K562 (cell line): ENCODE measurements around the gene BCAS1. TPM values are rescaled to one million over a fixed set of nuclear protein-coding genes. Genes with fewer than 3 reads are reported as not detected.

ENCODE experiments used
- ESRRB ChIP-seq: fragments of 250-450 bp; sonication (Bioruptor Pico); IDR thresholded peaks from 2 replicates; pipeline ENCODE4 v1.5.0; 2020; ENCODE audit warnings: mild to moderate bottlenecking, moderate library complexity, borderline replicate concordance
- HNRNPLL ChIP-seq: fragments of 200-400 bp; formaldehyde crosslinking; IDR thresholded peaks from 2 replicates; pipeline ENCODE4 v1.6.1; 2017; ENCODE audit warnings: low read length, low read depth, mild to moderate bottlenecking; ENCODE audit not compliant: poor library complexity, severe bottlenecking
- KLF13 ChIP-seq: fragments of 450-650 bp; IDR thresholded peaks from 2 replicates; pipeline ENCODE4 v1.6.1; 2016; ENCODE audit warnings: missing genetic modification characterization, low read depth, mild to moderate bottlenecking, missing compliant biosample characterization, moderate library complexity, borderline replicate concordance
- MBD1 ChIP-seq: fragments of 250-450 bp; sonication (Bioruptor Pico); IDR thresholded peaks from 2 replicates; pipeline ENCODE4 v1.8.0; 2022; ENCODE audit warnings: inconsistent platforms
- NCOR1 ChIP-seq: fragments of 450-650 bp; IDR thresholded peaks from 2 replicates; pipeline ENCODE4 v1.6.1; 2016; ENCODE audit warnings: mild to moderate bottlenecking, moderate library complexity
- NR1H2 ChIP-seq: sonication (generic); formaldehyde crosslinking; IDR thresholded peaks from 2 replicates; pipeline ENCODE4 v1.4.0; 2020; ENCODE audit warnings: mild to moderate bottlenecking, missing genetic modification reagents
- NR2F6 ChIP-seq: fragments of 450-650 bp; formaldehyde crosslinking; IDR thresholded peaks from 2 replicates; pipeline ENCODE4 v1.4.0; 2020; ENCODE audit warnings: mild to moderate bottlenecking
- NRF1 ChIP-seq, 2 experiments: fragments of 450-650 bp; IDR thresholded peaks in 1 of 2; conservative IDR thresholded peaks in 1 of 2; 2 replicates each; pipeline ENCODE4 v1.6.1; 2014; ENCODE audit warnings: mild to moderate bottlenecking in 2 of 2
- POLR2A ChIP-seq: fragments of 450-650 bp; conservative IDR thresholded peaks from 2 replicates; pipeline ENCODE4 v1.6.1; 2016
- PRDM10 ChIP-seq: fragments of 450-650 bp; IDR thresholded peaks from 2 replicates; pipeline ENCODE4 v1.6.1; 2018; ENCODE audit not compliant: partially characterized antibody
- PRMT5 ChIP-seq: sonication (generic); formaldehyde crosslinking; IDR thresholded peaks from 2 replicates; pipeline ENCODE4 v1.5.0; 2020; ENCODE audit warnings: missing genetic modification reagents
- SNIP1 ChIP-seq: fragments of 450-650 bp; IDR thresholded peaks from 2 replicates; pipeline ENCODE4 v1.7.1; 2017; ENCODE audit warnings: low read depth, mild to moderate bottlenecking
- TRIM28 ChIP-seq: fragments of 450-650 bp; IDR thresholded peaks from 2 replicates; pipeline ENCODE4 v1.6.1; 2017
- VEZF1 ChIP-seq: fragments of 200-800 bp; sonication (Bioruptor generic); IDR thresholded peaks from 2 replicates; pipeline ENCODE4 v1.6.1; 2017; ENCODE audit warnings: missing genetic modification characterization, missing compliant biosample characterization
- ZBTB11 ChIP-seq, 3 experiments: fragments of 200-800 bp in 1 of 3; fragments of 250-450 bp in 1 of 3; fragments of 450-650 bp in 1 of 3; sonication (Bioruptor Pico) in 1 of 3; sonication (Bioruptor generic) in 1 of 3; formaldehyde crosslinking in 1 of 3; IDR thresholded peaks; 2 replicates each; pipeline versions ENCODE4 v1.6.1 to v1.8.0; 2016 to 2022; ENCODE audit warnings: mild to moderate bottlenecking in 2 of 3, missing genetic modification characterization in 2 of 3, missing compliant biosample characterization in 1 of 3, moderate library complexity in 1 of 3
- ZNF282 ChIP-seq: sonication (generic); formaldehyde crosslinking; IDR thresholded peaks from 2 replicates; pipeline ENCODE4 v1.8.1; 2023; ENCODE audit warnings: missing genetic modification reagents
- ZNF41 ChIP-seq: fragments of 250-450 bp; sonication (Bioruptor Pico); conservative IDR thresholded peaks from 2 replicates; pipeline ENCODE4 v1.4.0; 2020; ENCODE audit warnings: mild to moderate bottlenecking
- ZNF511 ChIP-seq: sonication (generic); formaldehyde crosslinking; IDR thresholded peaks from 2 replicates; pipeline ENCODE4 v1.8.0; 2022; ENCODE audit warnings: mild to moderate bottlenecking, missing genetic modification reagents
- ZNF764 ChIP-seq: fragments of 250-450 bp; sonication (Bioruptor Pico); IDR thresholded peaks from 2 replicates; pipeline ENCODE4 v1.4.0; 2020; ENCODE audit warnings: low read depth, mild to moderate bottlenecking, moderate library complexity
- polyA plus RNA-seq, 8 experiments: library from polyadenylated mRNA; depleted of rRNA in 4 of 8; stranded (reverse) in 5 of 8; unstranded in 3 of 8; fragments of >200 nt; fragmentation: Nextera tagmentation in 2 of 8; fragmentation: Illumina TruSeq in 1 of 8; extraction: Ambion mirVana in 2 of 8; extraction: Trizol in 1 of 8; gene quantifications; 2 replicates each; pipeline versions ENCODE4 v1.2.1 to v1.2.3, GENCODE V29; 2011 to 2014; ENCODE audit warnings: inconsistent platforms in 1 of 8, missing spikeins in 1 of 8
- total RNA-seq, 7 experiments: library from RNA; depleted of rRNA in 6 of 7; stranded (reverse); fragments of >200 nt in 6 of 7; fragmentation: Illumina TruSeq in 2 of 7; extraction: Trizol in 2 of 7; gene quantifications; 2 replicates each; pipeline versions ENCODE4 v1.2.1 to v1.2.3, GENCODE V29; 2011 to 2021; ENCODE audit warnings: low replicate concordance in 1 of 7

The BCAS1 gene
- total and polyA plus RNA-seq, 9 of the 15 experiments (the other 6 are each of a cell fraction or from before 2014, with no cell fraction given): 0.18 to 2.3 (median 0.93) TPM

GRCh38 chr20:53918949-53919361 is 151.4 kb downstream of the BCAS1 start (continued):
- TF ChIP-seq PRDM10: peak; percentile 76
- no peak for TF ChIP-seq NR1H2 (CRISPR knock-in tag)
- no peak for TF ChIP-seq HNRNPLL
- peak; percentile 76 for TF ChIP-seq VEZF1 (CRISPR knock-in tag)
- TF ChIP-seq SNIP1: no peak
- no peak for TF ChIP-seq NCOR1
- TF ChIP-seq MBD1 (CRISPR knock-in tag): no peak
- TF ChIP-seq KLF13 (tag): no peak
- peak in 1 of 3 experiments; percentile 84; a peak in 2 of 6 replicates for TF ChIP-seq ZBTB11 (CRISPR knock-in tag; IDR thresholded peaks at IDR 0.05)
- no peak for TF ChIP-seq POLR2A
- no peak for TF ChIP-seq ZNF511
- TF ChIP-seq ZNF764: no peak
- TF ChIP-seq ESRRB (CRISPR knock-in tag): no peak
- no peak for TF ChIP-seq NR2F6 (CRISPR knock-in tag)
- no peak for TF ChIP-seq PRMT5 (CRISPR knock-in tag)
- no peak for TF ChIP-seq TRIM28
- no peak for TF ChIP-seq NRF1 (conservative IDR thresholded peaks at IDR 0.05 in 1 of 2, IDR thresholded peaks at IDR 0.05 in 1 of 2)
- no peak for TF ChIP-seq ZNF282 (CRISPR knock-in tag)
- no peak for TF ChIP-seq ZNF41 (CRISPR knock-in tag)
